ENCODE results near the gene LGR4.

The LGR4 gene

GRCh38 chr11:27408246-27408800 is 64.3 kb downstream of the LGR4 start:
- TF ChIP-seq CTCF (IDR thresholded peaks at IDR 0.05; ENCODE audit: low read depth, low read length), result no peak
- no peak overlapping the region for H3K4me3 ChIP-seq (ENCODE audit: low read depth, low read length)
- no peaks in the 10 kb centered on the region for H3K4me1 ChIP-seq
- H3K27me3 ChIP-seq, result no peaks in the 10 kb centered on the region
- no peak for DNase-seq
- H3K36me3 ChIP-seq, result no peaks in the 10 kb centered on the region
- H3K9me3 ChIP-seq, result no peaks in the 10 kb centered on the region

- no peak for DNase-seq
- TF ChIP-seq CTCF (IDR thresholded peaks at IDR 0.05; ENCODE audit: low read depth, low read length), result no peak
- H3K4me3 ChIP-seq (ENCODE audit: low read depth, low read length), result no peak overlapping the region
- no peaks in the 10 kb centered on the region for H3K36me3 ChIP-seq
- H3K4me1 ChIP-seq, result no peaks in the 10 kb centered on the region
- H3K27me3 ChIP-seq, result no peaks in the 10 kb centered on the region
- no peaks in the 10 kb centered on the region for H3K9me3 ChIP-seq
Observed at GRCh38 chr11:27406498-27407354, 65.9 kb downstream of the LGR4 start.

GRCh38 chr11:27405134-27405533 is 67.5 kb downstream of the LGR4 start:
- DNase-seq, result no peak

GRCh38 chr11:27404427-27404826 is 68.2 kb downstream of the LGR4 start:
- Histone ChIP-seq H3K4me1 (no peaks in the 10 kb centered on the region), H3K36me3 (no peaks in the 10 kb centered on the region), H3K4me3 (ENCODE audit: low read depth, low read length) (no peak overlapping the region), H3K27me3 (no peaks in the 10 kb centered on the region), H3K9me3 (no peaks in the 10 kb centered on the region)
- no peak for DNase-seq
- no peak for TF ChIP-seq CTCF (IDR thresholded peaks at IDR 0.05; ENCODE audit: low read depth, low read length)

More at GRCh38 chr11:27405134-27405533, 67.5 kb downstream of the LGR4 start:
- no peaks in the 10 kb centered on the region for H3K36me3 ChIP-seq
- no peak overlapping the region for H3K4me3 ChIP-seq (ENCODE audit: low read depth, low read length)
- no peaks in the 10 kb centered on the region for H3K27me3 ChIP-seq
- no peaks in the 10 kb centered on the region for H3K9me3 ChIP-seq
- TF ChIP-seq CTCF (IDR thresholded peaks at IDR 0.05; ENCODE audit: low read depth, low read length), result no peak
- H3K4me1 ChIP-seq, result no peaks in the 10 kb centered on the region

- H3K27me3 ChIP-seq, result no peaks in the 10 kb centered on the region
- H3K36me3 ChIP-seq, result no peaks in the 10 kb centered on the region
- no peak overlapping the region for H3K4me3 ChIP-seq (ENCODE audit: low read depth, low read length)
- no peak for DNase-seq
- no peaks in the 10 kb centered on the region for H3K4me1 ChIP-seq
- no peaks in the 10 kb centered on the region for H3K9me3 ChIP-seq
- TF ChIP-seq CTCF (IDR thresholded peaks at IDR 0.05; ENCODE audit: low read depth, low read length), result no peak
Observed at GRCh38 chr11:27403195-27403594, 69.4 kb downstream of the LGR4 start.

GRCh38 chr11:27402450-27402849 is 70.1 kb downstream of the LGR4 start:
- Histone ChIP-seq H3K4me3 (ENCODE audit: low read depth, low read length) (no peak overlapping the region), H3K36me3 (no peaks in the 10 kb centered on the region), H3K9me3 (no peaks in the 10 kb centered on the region), H3K27me3 (no peaks in the 10 kb centered on the region), H3K4me1 (no peaks in the 10 kb centered on the region)
- no peak for DNase-seq
- TF ChIP-seq CTCF (IDR thresholded peaks at IDR 0.05; ENCODE audit: low read depth, low read length), result no peak

Measured in BE2C (cell line).